ENCODE data around the gene PRSS27. TPM values are rescaled to one million over a fixed set of nuclear protein-coding genes. Genes with fewer than 3 reads are reported as not detected.
A peak's percentile ranks its signal among the peaks of the same experiment; 100 is the strongest.

PRSS27 gene
- 0.90 TPM for total RNA-seq (ENCODE audit: unreplicated experiment)
- long read RNA-seq = 0 reads

DNA sequence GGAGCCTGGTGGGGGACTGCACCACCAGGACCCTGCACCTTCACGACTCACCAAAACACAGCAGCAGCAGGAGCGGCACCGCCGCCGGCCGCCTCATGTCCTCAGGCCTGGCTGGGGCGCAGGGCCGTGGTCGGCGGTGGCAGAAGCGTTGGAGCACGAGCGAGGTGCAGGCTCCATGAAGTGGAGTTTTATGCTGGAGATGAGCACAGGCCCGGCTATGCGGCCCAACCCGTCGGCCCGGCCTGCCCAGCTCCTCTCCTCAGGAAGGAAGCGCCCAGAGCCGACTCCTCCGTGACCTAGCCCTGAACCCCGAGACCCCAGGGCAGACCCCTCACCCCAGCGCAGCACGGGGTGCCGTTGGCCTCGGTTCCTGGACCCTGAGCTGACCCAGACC lies at the start of gene PRSS27:
Gene PRSS27, minus strand, starts transcription at position 161 of the 394 bp plus-strand sequence. Its CDS starts 64 bp downstream, at position 97.
- Mint-ChIP-seq H3K27me3 (ENCODE audit: unreplicated experiment) (no peaks in the 10 kb centered on the region), H3K27ac (ENCODE audit: unreplicated experiment) (no peak within 1 kb of the TSS), H3K9me3 (ENCODE audit: unreplicated experiment) (no peaks in the 10 kb centered on the region), H3K4me3 (ENCODE audit: unreplicated experiment) (peak within 1 kb of the TSS; percentile 74), H3K4me1 (ENCODE audit: unreplicated experiment) (no peaks in the 10 kb centered on the region), H3K36me3 (ENCODE audit: low read depth, unreplicated experiment) (no peaks in the 10 kb centered on the region)
- no peak for DNase-seq (ENCODE audit: low spot score)
- TF ChIP-seq, protein P1, sequence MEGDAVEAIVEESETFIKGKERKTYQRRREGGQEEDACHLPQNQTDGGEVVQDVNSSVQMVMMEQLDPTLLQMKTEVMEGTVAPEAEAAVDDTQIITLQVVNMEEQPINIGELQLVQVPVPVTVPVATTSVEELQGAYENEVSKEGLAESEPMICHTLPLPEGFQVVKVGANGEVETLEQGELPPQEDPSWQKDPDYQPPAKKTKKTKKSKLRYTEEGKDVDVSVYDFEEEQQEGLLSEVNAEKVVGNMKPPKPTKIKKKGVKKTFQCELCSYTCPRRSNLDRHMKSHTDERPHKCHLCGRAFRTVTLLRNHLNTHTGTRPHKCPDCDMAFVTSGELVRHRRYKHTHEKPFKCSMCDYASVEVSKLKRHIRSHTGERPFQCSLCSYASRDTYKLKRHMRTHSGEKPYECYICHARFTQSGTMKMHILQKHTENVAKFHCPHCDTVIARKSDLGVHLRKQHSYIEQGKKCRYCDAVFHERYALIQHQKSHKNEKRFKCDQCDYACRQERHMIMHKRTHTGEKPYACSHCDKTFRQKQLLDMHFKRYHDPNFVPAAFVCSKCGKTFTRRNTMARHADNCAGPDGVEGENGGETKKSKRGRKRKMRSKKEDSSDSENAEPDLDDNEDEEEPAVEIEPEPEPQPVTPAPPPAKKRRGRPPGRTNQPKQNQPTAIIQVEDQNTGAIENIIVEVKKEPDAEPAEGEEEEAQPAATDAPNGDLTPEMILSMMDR (IDR thresholded peaks at IDR 0.05; ENCODE audit: unreplicated experiment) = no peak

GRCh38 chr16:2769675-2770056 lies 49.6 kb upstream of the PRSS27 start:
- Mint-ChIP-seq H3K27me3 (ENCODE audit: unreplicated experiment) (peaks cover 11% of the 10 kb centered on the region), H3K36me3 (ENCODE audit: low read depth, unreplicated experiment) (peaks cover 61% of the 10 kb centered on the region), H3K4me1 (ENCODE audit: unreplicated experiment) (peaks cover 7% of the 10 kb centered on the region), H3K27ac (ENCODE audit: unreplicated experiment) (peak overlapping the region; percentile 66), H3K9me3 (ENCODE audit: unreplicated experiment) (no peaks in the 10 kb centered on the region), H3K4me3 (ENCODE audit: unreplicated experiment) (peak overlapping the region; percentile 81)
- TF ChIP-seq, protein P1 (IDR thresholded peaks at IDR 0.05; ENCODE audit: unreplicated experiment) = no peak
- no peak for DNase-seq (ENCODE audit: low spot score)

DNA sequence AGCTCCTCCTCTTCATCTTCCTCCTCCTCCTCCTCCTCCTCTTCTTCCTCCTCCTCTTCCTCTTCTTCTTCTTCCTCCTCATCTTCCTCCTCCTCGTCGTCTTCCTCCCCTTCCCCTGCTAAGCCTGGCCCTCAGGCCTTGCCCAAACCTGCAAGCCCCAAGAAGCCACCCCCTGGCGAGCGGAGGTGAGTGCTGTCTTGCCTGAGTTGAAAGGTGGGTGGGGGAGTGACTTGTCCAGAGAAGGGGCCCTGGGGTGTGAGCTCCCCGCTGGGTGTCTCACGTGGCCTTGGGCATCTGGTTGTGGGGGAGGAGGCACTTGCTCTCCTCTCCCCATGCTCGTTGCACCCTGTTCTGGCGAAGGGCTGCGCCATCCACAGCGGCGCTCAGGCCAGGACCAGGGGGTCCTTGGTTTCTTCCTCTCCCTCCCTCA lies 49.1 kb upstream of the PRSS27 start:
- Mint-ChIP-seq H3K4me3 (ENCODE audit: unreplicated experiment) (peak overlapping the region; percentile 81), H3K27me3 (ENCODE audit: unreplicated experiment) (peaks cover 11% of the 10 kb centered on the region), H3K27ac (ENCODE audit: unreplicated experiment) (no peak overlapping the region), H3K36me3 (ENCODE audit: low read depth, unreplicated experiment) (peaks cover 66% of the 10 kb centered on the region), H3K4me1 (ENCODE audit: unreplicated experiment) (peaks cover 7% of the 10 kb centered on the region), H3K9me3 (ENCODE audit: unreplicated experiment) (no peaks in the 10 kb centered on the region)
- DNase-seq (ENCODE audit: low spot score) = no peak
- TF ChIP-seq, protein P1 (IDR thresholded peaks at IDR 0.05; ENCODE audit: unreplicated experiment) = no peak

- Mint-ChIP-seq H3K9me3 (ENCODE audit: unreplicated experiment) (no peaks in the 10 kb centered on the region), H3K27me3 (ENCODE audit: unreplicated experiment) (peaks cover 11% of the 10 kb centered on the region), H3K27ac (ENCODE audit: unreplicated experiment) (no peak overlapping the region), H3K4me1 (ENCODE audit: unreplicated experiment) (peaks cover 7% of the 10 kb centered on the region), H3K36me3 (ENCODE audit: low read depth, unreplicated experiment) (peaks cover 72% of the 10 kb centered on the region), H3K4me3 (ENCODE audit: unreplicated experiment) (no peak overlapping the region)
- TF ChIP-seq, protein P1 (IDR thresholded peaks at IDR 0.05; ENCODE audit: unreplicated experiment) = no peak
- no peak for DNase-seq (ENCODE audit: low spot score)
Observed at GRCh38 chr16:2768403-2769089, 48.5 kb upstream of the PRSS27 start.

DNA sequence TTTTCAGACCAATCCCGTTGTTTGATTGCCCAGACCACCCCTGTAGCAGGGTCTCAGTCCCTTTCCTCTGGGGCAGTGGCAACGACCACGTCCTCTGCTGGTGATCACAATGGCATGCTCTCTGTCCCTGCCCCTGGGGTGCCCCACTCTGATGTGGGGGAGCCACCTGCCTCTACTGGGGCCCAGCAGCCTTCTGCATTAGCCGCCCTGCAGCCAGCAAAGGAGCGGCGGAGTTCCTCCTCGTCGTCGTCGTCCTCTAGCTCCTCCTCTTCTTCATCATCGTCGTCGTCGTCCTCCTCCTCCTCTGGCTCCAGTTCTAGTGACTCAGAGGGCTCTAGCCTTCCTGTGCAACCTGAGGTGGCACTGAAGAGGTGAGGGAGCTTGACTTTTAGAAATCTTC lies 47.9 kb upstream of the PRSS27 start:
- no peak for DNase-seq (ENCODE audit: low spot score)
- TF ChIP-seq, protein P1 (IDR thresholded peaks at IDR 0.05; ENCODE audit: unreplicated experiment) = no peak
- H3K4me3 Mint-ChIP-seq (ENCODE audit: unreplicated experiment) = peak overlapping the region; percentile 56
- H3K36me3 Mint-ChIP-seq (ENCODE audit: low read depth, unreplicated experiment) = peaks cover 75% of the 10 kb centered on the region
- H3K27me3 Mint-ChIP-seq (ENCODE audit: unreplicated experiment) = peaks cover 11% of the 10 kb centered on the region
- H3K4me1 Mint-ChIP-seq (ENCODE audit: unreplicated experiment) = peaks cover 7% of the 10 kb centered on the region
- H3K9me3 Mint-ChIP-seq (ENCODE audit: unreplicated experiment) = no peaks in the 10 kb centered on the region
- peak overlapping the region; percentile 48 for H3K27ac Mint-ChIP-seq (ENCODE audit: unreplicated experiment)

Measured in endothelial cell (in vitro differentiated cells).